Iris pigment epithelial cell (primary cell): ENCODE measurements around the gene SAT1.

Experiments used
- DNase-seq: peaks from one replicate; pipeline ENCODE4 v3.0.0-alpha.2; 2011; ENCODE audit warnings: low read depth

Gene SAT1

GRCh38 chrX:23776363-23776762, 6.6 kb upstream of the SAT1 start:
- DNase-seq = no peak

- peak; percentile 58 for DNase-seq
These were observed 3.9 kb upstream of the SAT1 start for GRCh38 chrX:23779025-23779424.

- peak; percentile 37 for DNase-seq
These were observed 518 bp upstream of the SAT1 start for GRCh38 chrX:23782455-23782854.

- peak; percentile 15 for DNase-seq
These were observed 856 bp downstream of the SAT1 start for GRCh38 chrX:23783589-23784469.

GRCh38 chrX:23784470-23785331, 1.7 kb downstream of the SAT1 start:
- peak; percentile 83 for DNase-seq

- peak; percentile 10 for DNase-seq
These were observed 2.6 kb downstream of the SAT1 start for GRCh38 chrX:23785580-23785979.

- peak; percentile 28 for DNase-seq
These were observed 3.4 kb downstream of the SAT1 start for GRCh38 chrX:23786268-23786815.

GRCh38 chrX:23787745-23788118, 4.8 kb downstream of the SAT1 start:
- DNase-seq = no peak

- no peak for DNase-seq
These were observed 5.5 kb downstream of the SAT1 start for GRCh38 chrX:23788521-23788920.

- DNase-seq = no peak
These were observed 6.0 kb downstream of the SAT1 start for GRCh38 chrX:23788946-23789345.

- no peak for DNase-seq
These were observed 6.6 kb downstream of the SAT1 start for GRCh38 chrX:23789386-23790154.

GRCh38 chrX:23790155-23790497, 7.2 kb downstream of the SAT1 start:
- no peak for DNase-seq

GRCh38 chrX:23792861-23793553, 10.0 kb downstream of the SAT1 start:
- DNase-seq = no peak

- no peak for DNase-seq
These were observed 12.2 kb downstream of the SAT1 start for GRCh38 chrX:23795221-23795620.

GRCh38 chrX:23797371-23798128, 14.6 kb downstream of the SAT1 start:
- DNase-seq = peak; percentile 17

GRCh38 chrX:23799469-23800065, 16.6 kb downstream of the SAT1 start:
- DNase-seq = peak; percentile 69

GRCh38 chrX:23802431-23802830, 19.5 kb downstream of the SAT1 start:
- peak; percentile 50 for DNase-seq

GRCh38 chrX:23803931-23804381, 21.0 kb downstream of the SAT1 start:
- DNase-seq = peak; percentile 80

GRCh38 chrX:23804578-23804977, 21.6 kb downstream of the SAT1 start:
- no peak for DNase-seq

GRCh38 chrX:23805389-23805788, 22.4 kb downstream of the SAT1 start:
- DNase-seq = no peak
